ENCODE results near the gene WDR6.
A peak's percentile ranks its signal among the peaks of the same experiment; 100 is the strongest.

Gene WDR6

DNA sequence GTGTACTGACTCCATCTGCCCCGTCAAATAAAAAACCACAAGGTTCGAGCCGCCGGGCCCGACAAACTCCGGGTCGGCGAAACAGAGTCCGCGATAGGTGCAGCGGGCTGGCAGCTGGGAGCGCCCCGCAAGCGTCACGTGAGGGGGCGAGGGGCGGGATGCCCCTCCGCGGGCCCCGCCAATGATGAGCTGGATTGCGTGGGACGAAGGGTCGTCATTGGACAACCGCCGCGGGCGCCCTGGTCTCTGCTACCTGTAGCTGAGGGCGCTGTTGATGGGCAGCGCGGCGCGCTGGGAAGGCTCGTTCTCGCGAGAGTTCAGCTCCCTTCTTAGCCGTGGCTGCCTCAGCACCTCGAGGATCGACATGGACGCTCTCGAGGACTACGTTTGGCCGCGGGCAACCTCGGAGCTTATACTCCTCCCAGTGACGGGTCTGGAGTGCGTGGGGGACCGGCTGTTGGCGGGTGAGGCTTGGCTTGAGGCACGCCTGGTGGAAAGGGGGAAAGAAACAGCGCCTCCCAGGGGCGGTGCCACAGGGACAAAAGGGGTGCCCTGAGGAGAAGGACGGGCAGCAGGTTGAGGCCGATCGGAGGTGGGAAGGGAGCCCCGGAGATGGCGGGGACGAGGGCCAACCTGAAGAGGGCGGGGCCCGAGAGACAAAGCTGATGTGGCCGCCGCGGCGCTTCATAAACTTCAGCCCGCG is at the start of gene WDR6:
TSS of gene WDR6 (plus strand) at position 324 of the 703 bp plus-strand sequence. CDS start at position 365, 41 bp downstream.
- DNase-seq (ENCODE audit: extremely low spot score, insufficient read length, low read depth) (peak; percentile 96), FAIRE-seq (peak; percentile 100)

- no peak for FAIRE-seq
- DNase-seq (ENCODE audit: extremely low spot score, insufficient read length, low read depth), result no peak
Observed at GRCh38 chr3:48960841-48961413, 46.3 kb upstream of the WDR6 start.

GRCh38 chr3:48962340-48962739 is 44.9 kb upstream of the WDR6 start:
- no peak for DNase-seq (ENCODE audit: extremely low spot score, insufficient read length, low read depth)
- FAIRE-seq, result no peak

DNA sequence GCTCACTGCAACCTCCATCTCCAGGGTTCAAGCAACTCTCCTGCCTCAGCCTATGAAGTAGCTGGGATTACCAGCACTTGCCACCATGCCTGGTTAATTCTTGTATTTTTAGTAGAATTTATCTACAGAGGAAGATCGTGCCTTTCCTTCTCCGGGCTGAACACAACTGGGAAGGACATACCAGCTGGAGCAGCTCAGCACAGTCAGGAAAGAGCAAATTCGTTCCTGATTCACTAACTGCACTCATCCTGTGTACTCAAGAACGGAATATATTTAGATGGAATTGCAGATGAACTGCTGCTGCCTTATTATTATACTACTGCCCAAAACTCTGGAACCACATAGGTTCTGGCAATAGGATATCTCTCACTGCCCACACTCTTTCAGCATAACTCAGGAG is 44.3 kb upstream of the WDR6 start:
- FAIRE-seq (no peak), DNase-seq (ENCODE audit: extremely low spot score, insufficient read length, low read depth) (no peak)

DNA sequence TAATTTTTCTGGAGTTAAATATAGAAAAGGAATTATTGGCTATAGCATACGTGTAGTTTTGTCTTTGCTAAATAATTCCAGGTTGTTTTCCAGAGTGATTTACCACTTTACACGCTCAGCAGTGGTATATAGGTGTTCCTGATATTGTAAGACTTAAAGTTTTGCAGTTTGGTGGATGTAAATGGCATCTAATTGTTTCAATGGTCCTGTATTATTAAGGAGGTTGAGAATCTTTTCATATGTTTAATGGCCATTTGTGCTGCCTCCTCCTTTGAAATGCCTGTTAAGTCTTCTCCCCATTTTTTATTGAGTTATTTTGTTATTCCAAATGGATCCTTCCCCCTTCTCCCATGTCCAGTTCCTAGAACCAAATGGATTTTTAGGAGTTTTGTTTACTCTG is 43.6 kb upstream of the WDR6 start:
- DNase-seq (ENCODE audit: extremely low spot score, insufficient read length, low read depth) (no peak), FAIRE-seq (no peak)

DNA sequence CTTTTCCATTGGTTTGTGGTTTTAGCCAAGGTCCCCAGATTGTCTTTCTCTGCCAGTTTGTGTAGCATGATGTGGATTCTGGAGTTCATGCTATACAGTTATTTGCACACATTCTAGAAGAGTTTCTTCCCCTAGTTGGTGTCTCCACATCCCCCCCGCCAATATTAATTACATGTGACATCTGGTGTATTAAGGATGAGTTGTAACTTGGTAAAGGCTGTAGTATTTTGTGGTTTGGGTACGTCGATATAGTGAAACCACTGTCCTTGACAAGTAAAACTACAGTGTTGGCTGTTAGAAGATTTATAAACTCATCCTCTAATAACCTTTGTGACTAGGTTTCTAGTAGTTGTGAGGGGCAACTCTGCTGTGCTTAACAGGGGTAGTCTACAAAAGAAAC is 40.8 kb upstream of the WDR6 start:
- no peak for DNase-seq (ENCODE audit: extremely low spot score, insufficient read length, low read depth)
- FAIRE-seq, result no peak

- FAIRE-seq, result no peak
Observed at GRCh38 chr3:48966876-48967361, 40.3 kb upstream of the WDR6 start.

GRCh38 chr3:48970586-48970985 is 36.6 kb upstream of the WDR6 start:
- DNase-seq (ENCODE audit: extremely low spot score, insufficient read length, low read depth) (no peak), FAIRE-seq (no peak)

More at GRCh38 chr3:48966876-48967361, 40.3 kb upstream of the WDR6 start:
- no peak for DNase-seq (ENCODE audit: extremely low spot score, insufficient read length, low read depth)

DNA sequence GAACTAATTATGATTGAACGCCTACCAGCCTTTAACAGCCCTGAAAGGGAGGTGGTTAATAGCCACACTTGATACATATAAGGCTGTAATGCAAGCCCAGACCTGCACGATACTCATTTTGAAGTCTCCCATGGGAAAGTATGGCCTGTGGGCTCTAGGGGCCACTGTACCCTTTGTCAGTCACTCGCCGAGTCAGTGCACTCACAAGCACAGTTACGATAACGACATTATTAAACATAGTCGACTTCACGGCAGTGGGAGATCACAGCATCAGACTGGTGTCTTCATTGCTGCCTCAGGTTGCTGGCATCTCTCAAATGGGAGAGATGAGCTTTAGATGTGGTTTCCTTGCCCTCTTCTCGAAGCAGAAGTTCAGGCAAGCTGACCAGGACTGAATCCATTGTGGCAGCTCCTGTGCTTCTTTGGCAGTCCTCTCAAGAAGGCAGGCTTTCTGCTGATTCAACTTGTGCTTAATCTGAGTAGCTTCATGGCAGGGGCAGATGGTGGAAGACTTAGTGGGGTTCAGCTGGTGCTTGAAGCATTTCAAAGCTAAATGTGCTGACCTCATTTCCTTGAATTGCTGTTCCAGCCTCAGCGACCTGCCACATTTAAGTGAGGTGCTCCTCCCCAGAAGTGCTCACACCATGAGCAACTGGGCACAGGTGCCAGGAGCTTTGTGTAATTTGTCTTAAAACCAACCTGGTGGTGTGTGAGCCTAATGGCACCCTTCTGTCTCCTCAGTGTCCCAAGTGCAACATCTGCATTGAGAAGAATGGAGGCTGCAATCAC is 32.9 kb upstream of the WDR6 start:
- no peak for DNase-seq (ENCODE audit: extremely low spot score, insufficient read length, low read depth)
- no peak for FAIRE-seq

DNA sequence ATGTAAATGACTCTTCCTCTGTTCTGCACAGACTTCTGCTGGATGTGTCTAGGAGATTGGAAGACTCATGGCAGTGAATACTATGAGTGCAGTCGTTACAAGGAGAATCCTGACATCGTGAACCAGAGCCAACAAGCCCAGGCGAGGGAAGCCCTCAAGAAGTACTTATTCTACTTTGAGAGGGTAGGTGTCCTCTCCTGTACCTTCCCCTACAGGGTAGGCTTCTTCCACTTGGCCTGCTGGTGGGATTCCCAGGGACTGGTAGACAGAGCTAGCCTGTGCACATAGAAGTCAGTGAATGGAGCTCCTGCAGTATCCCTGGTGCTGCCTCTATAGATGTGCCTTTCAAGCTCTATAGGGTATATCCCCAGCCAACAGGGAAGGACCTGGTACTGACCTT is 27.7 kb upstream of the WDR6 start:
- no peak for DNase-seq (ENCODE audit: extremely low spot score, insufficient read length, low read depth)
- no peak for FAIRE-seq

DNA sequence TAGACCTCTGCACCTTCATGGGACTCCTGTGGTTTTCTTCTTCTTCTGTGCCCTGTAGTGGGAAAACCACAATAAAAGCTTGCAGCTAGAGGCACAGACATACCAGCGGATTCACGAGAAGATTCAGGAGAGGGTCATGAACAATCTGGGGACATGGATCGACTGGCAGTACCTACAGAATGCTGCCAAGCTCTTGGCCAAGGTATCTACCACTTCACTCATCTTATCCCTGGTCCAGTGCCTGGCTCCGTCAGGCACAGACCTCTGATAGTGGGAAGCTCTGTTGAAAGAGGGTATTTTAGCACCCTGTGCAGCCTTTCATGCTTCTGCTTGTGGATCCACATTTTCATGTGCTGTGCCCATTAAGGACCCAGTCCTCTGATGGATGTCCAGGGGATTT is 26.9 kb upstream of the WDR6 start:
- FAIRE-seq, result no peak
- no peak for DNase-seq (ENCODE audit: extremely low spot score, insufficient read length, low read depth)

DNA sequence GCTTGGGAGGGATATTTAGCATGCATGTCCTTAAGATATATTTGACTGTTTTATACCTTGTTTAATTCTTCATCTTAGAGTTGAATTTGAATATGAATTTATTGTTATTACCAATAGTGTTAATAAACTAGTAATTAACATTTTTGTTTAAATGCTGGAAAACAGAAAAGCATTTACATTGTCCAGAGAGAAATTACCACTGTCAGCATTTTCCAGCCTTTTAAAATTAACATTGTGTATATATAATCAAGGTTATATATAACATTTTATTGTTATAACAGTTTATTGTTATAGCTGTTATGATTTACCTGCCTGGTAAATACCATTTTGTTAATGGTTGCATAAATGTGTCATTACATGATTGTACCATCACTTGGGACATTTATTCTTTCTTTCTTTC is 25.2 kb upstream of the WDR6 start:
- FAIRE-seq, result no peak
- no peak for DNase-seq (ENCODE audit: extremely low spot score, insufficient read length, low read depth)

DNA sequence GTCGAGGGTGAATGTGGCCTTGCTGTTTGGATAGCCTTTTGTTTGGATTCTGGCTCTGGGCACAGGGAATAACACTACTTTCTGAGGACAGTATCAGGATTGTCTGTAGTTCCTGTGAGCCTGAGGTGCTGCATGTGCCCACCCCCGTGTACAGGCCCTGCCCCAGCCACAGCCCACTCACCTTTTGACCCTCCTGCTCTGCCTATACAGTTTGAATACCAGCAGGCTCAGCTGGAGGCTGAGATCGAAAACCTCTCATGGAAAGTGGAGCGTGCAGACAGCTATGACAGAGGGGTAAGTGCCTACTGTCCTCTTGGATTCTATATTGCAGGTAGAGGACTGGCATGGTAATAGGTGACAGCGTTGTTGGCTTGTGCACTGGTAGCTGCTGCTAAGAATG is 24.5 kb upstream of the WDR6 start:
- DNase-seq (ENCODE audit: extremely low spot score, insufficient read length, low read depth) (no peak), FAIRE-seq (no peak)

GRCh38 chr3:48983096-48983495 is 24.1 kb upstream of the WDR6 start:
- DNase-seq (ENCODE audit: extremely low spot score, insufficient read length, low read depth), result no peak
- no peak for FAIRE-seq

DNA sequence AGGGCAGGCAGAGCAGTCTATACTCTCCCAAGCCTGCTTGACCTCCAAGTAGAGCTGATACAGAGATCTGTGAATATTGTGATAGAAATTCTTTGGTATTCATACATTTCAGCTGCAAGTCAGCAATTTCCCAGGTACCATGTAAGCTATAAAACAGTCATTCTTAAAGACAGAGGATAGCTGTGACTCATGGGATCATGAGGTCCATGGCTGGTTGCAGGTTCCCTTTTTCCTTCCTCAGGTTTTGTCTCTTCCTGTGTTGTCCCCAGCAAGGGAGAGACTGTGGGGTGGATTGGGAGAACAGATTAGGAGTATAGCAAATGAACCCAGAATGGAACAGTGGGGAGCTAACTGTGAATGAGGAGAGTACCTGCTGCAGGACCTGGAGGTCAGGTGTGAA is 22.5 kb upstream of the WDR6 start:
- DNase-seq (ENCODE audit: extremely low spot score, insufficient read length, low read depth) (no peak), FAIRE-seq (no peak)

GRCh38 chr3:48985831-48986376 is 21.3 kb upstream of the WDR6 start:
- FAIRE-seq, result no peak
- no peak for DNase-seq (ENCODE audit: extremely low spot score, insufficient read length, low read depth)

DNA sequence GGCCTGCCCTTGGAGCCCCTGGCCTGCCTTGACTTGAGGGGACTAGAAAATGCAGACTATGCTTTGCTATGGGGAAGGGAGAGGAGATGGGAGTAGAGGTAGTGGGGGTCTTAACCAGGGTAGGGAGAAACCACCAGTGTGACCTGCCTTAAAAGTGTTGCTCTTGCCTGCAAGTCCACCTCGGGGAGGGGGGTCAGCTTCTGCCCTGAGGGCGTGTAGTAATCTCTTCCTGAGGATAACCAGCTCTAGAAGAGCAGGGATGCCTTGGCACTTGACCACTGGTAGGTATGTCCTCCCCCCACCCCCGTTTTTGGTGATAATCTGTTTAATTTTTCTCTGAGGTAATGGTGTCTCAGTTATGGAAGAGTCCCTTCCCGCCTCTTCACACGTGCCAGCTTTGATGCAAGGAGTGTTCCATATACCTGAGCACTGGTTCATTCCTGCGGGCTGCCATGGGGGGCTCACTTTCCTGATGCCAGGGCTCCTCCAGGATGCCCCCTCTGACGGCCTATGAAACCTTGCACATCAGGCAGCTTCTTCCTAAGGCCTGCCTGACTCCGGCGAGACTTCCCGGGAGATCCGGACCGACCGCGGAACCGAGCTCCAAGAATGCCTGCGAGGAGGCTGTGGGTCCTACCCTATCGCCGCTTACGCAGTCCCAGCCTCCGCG is 17.9 kb upstream of the WDR6 start:
- FAIRE-seq (no peak), DNase-seq (ENCODE audit: extremely low spot score, insufficient read length, low read depth) (no peak)

DNA sequence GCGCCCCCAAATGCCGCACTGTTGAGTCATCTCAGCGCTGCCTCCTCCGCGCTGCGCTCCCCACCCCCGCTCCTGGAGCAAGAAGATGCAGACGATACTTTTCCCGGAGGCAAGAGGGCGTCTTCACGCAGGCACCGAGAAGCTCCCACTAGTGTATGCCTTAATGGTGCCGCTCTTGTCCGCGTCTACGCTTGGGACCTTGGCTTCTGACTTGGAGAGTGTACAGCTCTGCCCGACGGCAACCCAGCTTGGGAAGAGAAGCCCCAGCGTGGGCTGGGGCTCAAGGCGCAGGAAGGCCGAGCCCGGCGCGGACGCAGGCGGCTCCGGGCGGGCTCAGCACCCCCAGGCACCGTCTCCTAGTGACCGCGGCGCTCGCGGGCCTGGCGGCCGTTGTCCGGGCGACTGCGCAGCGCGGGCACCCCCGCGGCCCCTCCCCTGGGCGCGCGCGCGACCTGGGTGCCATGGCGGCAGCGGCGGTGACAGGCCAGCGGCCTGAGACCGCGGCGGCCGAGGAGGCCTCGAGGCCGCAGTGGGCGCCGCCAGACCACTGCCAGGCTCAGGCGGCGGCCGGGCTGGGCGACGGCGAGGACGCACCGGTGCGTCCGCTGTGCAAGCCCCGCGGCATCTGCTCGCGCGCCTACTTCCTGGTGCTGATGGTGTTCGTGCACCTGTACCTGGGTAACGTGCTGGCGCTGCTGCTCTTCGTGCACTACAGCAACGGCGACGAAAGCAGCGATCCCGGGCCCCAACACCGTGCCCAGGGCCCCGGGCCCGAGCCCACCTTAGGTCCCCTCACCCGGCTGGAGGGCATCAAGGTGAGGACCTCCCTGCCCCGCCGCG is 17.2 kb upstream of the WDR6 start, which contains the start of gene P4HTM:
TSS of gene P4HTM (plus strand) at position 446 of the 840 bp plus-strand sequence. CDS start at position 462, 16 bp downstream.
- peak; percentile 49 for DNase-seq (ENCODE audit: extremely low spot score, insufficient read length, low read depth)
- FAIRE-seq, result peak; percentile 84

All from GM18507 (cell line).